Measurements from ENCODE around the gene POU2AF2.
"Not testable (repeated sequence)": the region's sequence is repeated elsewhere in the genome, so short reads cannot be mapped to it uniquely, and the experiment has no call there.

The POU2AF2 gene

GRCh38 chr11:111305162-111305802, 59.8 kb downstream of the POU2AF2 start:
- DNase-seq = no peak

DNA sequence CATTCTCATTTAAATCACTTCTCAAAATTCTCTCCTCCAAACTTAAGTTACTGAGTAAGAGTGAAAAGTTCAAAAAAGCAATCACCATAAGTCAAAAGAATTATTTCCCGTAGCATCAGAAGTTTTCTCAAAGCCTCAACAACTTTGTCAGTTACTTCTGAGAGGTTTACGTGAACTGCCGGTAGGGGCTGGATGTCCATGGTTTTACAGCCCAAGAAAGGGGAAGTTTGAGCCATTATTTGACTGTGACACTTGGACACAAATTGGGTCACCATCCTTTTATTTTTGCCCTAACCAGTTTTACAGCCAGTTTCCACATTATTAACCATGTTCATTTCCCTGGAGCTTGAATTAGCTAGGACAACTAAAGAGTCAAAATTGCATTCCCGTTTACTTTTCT, 60.4 kb downstream of the POU2AF2 start:
- DNase-seq = no peak

DNA sequence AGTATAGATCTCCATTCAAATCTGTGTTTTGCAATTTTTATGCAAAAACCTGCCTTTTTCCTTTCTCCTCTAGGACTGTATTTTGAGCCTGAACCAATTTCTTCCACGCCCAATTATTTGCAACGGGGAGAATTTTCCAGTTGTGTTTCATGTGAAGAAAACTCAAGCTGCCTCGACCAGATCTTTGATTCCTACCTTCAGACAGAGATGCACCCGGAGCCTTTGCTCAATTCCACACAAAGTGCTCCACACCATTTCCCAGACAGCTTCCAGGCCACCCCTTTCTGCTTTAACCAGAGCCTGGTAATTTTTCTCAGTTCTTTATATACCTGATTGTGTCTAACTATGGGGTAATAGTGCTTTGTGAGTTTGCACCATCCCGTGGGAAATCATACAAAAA, 60.8 kb downstream of the POU2AF2 start:
- DNase-seq = no peak

- DNase-seq = no peak
Observed at GRCh38 chr11:111307472-111308108, 62.1 kb downstream of the POU2AF2 start.

DNA sequence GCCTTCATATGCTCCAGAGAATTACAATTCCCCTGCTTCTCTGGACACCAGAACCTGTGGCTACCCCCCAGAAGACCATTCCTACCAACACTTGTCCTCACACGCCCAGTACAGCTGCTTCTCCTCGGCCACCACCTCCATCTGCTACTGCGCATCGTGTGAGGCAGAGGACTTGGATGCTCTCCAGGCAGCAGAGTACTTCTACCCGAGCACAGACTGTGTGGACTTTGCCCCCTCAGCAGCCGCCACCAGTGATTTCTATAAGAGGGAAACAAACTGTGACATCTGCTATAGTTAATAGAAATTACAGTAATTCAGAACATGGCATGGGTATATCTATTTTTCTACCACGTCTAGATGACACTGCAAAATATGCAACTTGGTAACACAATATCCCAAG, 62.6 kb downstream of the POU2AF2 start:
- no peak for DNase-seq

DNA sequence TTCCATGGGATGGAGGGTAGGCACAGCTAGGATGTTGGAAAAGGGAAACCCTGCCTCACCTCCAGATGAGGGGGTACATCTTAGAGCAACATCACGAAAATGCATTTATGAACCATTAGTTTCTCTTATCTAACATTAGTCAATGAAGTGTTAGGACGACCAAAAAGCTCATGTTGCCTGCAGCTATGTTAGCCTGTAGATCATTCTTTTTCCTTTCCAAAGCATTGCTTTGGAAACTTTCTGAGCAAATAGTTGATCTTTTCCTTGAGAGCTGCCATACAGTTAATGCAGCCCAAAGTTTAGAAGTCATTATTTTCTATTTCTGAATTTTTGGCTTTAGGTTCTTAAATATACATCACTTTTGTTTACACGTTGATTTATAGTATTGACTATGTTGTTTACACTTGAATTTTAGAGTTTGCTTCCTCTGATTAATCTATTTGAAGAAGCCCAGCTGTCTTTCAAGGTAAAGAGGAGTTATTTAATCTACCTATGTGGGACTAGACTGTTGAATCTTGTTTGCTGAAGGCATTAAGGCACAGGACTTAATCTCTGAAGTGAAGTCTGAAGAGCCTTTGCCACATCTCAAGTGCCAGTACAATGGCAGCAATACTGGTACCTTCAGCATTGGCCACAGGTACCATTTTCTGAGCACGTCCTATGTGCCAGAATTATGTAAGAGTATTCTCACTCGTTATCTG, 63.8 kb downstream of the POU2AF2 start:
- no peak for DNase-seq

DNA sequence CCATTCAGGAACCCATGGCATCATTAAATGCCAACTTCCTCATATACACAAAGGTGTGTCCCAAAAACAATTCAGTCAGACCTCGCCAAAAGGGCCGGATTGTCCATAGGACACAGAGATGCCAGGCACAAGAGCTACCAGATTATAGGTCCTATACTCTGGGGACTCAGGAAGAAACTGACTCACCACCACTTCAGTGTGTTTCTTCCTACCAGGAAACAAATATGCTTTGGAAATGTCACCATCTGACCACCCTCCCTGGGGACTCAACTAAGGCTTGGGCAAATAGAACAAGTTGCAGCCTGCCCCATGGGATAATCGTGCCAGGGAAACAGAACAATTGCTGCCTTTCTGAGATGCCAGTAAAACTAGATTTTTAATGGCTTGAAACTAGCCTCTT, 64.6 kb downstream of the POU2AF2 start:
- DNase-seq = no peak

- no peak for DNase-seq
Observed at GRCh38 chr11:111310723-111311122, 65.2 kb downstream of the POU2AF2 start.

DNA sequence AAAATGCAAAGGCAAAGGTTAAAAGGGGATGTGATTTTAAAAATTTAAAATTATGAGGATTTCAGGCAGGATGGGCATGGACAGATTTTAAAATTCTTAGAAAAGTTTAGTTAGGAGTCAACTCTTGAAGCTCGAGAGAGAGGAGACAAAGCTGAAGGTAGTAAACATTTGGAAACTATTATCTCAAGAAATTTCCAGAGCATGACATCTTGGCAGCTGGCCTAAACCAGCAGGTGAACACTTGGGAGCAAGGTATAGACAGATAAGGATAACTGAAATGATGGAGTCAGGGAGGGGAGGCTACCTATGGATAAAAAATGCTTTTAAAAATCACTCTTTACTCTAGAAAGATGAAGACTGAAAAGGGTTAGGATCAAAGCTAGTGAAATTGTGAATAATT, 66.6 kb downstream of the POU2AF2 start:
- no peak for DNase-seq

GRCh38 chr11:111319296-111319695, 73.8 kb downstream of the POU2AF2 start:
- no peak for DNase-seq

DNA sequence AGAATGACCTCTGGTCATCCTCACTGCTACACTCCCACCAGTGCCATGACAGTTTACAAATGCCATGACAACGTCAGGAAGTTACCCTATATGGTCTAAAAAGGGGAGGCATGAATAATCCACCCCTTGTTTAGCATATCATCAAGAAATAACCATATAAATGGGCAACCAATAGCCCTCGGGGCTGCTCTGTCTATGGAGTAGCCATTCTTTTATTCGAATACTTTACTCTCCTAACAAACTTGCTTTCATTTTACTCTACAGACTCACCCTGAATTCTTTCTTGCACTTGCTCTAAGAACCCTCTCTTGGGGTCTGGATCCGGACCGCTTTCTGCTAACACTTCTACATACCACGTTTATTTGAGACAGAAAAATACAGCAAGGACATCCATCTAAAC, 74.7 kb downstream of the POU2AF2 start:
- DNase-seq = not testable (repeated sequence)

DNA sequence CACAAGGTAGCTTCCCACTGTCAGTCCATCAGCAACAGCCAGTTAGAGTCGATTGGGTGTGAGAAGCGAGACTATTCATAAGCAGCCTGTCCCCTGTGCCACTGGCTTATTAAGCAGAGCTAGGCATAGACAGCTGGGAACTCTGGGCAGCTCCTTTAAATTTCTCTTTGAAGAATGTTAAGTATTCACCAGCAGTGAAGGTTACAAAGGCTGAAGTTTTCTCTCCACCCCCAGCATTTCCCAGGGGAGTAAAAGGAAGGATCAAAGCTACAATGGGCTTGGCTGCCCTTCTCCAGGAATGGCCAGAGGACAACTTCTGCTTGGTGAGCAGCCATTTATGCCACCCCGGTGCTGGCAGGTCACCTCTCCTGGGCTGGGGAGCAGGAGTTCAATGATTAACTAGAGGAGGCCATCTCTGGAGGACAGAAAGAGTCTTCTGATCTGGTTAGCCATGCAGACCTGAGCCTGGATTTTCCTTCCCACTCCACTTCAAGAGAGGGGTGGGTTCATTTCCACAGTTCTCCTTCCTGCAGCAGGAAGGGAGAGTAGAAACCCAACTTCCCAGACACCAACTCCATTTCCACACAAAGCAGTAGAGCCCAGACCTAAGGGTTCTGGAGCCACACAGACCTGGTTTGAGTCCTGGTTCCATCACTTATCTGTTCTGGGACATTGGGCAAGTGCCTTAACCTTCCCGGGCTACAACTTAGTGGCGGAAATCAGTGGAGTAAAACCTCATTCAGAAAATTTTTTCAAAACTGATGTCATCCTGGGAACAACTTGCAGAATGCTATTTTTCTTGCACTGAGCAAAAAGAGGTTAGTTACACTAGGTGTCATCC, 75.4 kb downstream of the POU2AF2 start:
- DNase-seq = no peak

DNA sequence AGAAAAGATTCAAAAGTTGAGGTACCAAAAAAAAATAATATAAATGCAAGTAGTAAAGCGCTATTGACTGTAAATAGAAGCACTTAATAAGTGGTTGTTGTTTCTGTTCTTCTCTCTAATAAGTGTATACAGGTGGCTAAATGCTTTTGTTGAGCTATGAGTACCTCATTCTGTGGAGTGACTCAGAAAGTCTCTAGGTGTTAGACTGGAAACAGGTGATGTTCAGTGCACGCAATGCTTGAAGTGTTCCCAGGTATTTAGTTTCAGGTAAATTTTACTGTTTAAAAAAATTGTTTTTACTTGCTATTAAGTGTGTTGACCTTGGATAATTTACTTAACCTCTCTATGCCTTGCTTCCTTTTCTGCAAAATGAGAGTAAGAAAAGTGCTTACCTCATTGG, 77.0 kb downstream of the POU2AF2 start:
- DNase-seq = no peak

DNA sequence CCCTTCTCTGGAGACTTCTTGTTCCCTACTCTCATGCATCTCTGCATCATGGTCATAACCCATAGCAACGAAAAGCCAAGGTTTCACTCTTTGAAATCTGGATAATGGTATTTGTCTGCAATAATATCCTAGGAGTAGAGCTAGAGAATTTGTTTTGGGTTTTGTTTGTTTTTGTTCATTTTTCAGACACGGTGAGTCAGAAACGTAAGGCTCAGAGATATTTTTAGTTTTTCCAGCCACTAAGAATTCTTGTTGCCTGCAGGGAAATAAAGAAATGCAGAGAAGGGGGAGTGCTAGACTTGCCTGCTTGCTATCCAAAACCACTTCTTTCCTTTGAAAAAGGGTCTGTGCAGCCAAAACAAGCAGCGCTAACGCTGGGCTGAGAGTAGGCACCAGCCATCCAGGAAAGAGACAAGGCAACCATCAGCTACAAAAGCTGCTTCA, 78.8 kb downstream of the POU2AF2 start:
- DNase-seq = no peak

DNA sequence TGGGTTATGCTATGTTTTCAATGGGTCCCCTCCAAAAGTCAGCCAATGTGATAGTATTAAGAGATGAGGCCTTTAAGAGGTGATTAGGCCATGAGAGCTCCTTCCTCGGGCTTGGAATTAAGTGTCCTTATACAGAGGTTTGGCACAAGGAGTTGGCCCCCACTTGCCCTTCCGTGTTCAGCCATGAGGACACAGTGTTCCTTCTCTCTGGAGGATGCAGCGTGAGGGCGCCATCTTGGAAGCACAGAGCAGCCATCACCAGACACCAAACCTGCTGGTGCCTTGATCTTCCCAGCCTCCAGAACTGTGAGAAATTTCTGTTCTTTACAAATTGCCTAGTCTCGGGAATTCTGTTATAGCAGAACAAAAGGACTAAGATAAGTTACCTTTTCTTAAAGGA, 79.7 kb downstream of the POU2AF2 start:
- no peak for DNase-seq

- no peak for DNase-seq
Observed at GRCh38 chr11:111326824-111327223, 81.3 kb downstream of the POU2AF2 start.

DNA sequence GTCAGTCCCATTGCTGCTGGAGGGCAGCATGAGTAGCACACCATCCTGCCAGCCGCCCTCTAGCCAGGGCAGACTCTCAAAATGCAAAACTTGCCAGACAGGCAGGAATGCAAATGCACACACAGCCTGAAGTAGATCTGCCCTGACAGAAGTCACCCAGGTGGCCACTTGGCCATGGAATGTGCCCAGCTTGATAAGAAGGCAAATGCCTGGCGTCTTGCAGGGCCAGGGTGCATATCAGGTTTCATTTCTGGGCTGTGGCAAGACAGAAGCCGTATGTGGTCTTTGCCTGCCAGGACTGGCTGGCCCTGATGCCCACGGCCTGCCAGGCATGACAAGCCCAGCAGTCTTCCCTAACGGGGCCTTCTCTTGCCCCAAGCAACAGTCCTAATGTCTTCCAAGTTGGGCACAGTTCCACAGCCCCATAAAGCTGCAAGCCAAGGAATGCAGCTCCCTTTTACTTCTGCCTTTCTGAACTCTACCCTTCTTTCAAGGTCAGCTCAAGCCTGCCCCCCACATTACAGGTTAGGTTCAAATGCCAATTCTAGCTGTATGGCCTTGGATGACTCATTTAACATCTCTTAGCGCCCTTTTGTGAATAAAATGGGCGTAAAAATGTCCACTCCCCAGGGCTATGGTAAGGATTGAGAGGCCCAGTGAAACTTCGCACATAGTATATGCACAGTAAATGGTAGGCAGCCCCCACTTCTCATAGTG, 82.5 kb downstream of the POU2AF2 start:
- DNase-seq = no peak

- no peak for DNase-seq
Observed at GRCh38 chr11:111329306-111330204, 84.0 kb downstream of the POU2AF2 start.

DNA sequence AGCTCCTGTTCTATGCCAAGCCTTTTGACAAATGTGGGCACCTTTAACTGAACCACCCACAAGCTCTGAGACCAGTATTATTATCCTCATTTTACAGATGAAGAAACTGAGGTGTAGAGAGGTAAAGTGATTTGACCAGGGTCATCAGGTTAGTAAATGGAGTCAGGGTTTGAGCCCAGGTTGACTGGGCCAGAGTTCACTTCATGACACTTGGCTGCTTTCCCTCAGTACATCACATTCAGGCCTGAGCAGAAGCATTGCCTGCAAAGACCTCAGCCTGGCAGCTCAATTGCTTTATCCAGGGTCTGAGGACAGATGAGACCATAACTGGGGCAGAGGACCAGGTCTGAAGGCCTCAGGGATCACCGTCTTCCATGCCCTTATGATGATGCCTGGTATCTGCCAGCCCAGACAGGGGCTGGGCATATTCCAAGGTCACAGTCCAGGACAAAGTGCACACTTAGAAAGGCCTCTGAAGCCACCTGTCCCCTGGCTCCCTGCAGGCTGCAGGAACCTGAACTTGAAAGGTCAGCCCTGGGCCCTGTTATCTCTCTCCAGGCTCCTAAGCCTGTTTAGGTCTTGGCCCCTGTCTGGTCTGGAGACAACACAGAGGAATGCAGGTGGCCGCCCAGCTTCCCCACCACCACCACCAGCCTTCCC, 84.8 kb downstream of the POU2AF2 start:
- DNase-seq = no peak

DNA sequence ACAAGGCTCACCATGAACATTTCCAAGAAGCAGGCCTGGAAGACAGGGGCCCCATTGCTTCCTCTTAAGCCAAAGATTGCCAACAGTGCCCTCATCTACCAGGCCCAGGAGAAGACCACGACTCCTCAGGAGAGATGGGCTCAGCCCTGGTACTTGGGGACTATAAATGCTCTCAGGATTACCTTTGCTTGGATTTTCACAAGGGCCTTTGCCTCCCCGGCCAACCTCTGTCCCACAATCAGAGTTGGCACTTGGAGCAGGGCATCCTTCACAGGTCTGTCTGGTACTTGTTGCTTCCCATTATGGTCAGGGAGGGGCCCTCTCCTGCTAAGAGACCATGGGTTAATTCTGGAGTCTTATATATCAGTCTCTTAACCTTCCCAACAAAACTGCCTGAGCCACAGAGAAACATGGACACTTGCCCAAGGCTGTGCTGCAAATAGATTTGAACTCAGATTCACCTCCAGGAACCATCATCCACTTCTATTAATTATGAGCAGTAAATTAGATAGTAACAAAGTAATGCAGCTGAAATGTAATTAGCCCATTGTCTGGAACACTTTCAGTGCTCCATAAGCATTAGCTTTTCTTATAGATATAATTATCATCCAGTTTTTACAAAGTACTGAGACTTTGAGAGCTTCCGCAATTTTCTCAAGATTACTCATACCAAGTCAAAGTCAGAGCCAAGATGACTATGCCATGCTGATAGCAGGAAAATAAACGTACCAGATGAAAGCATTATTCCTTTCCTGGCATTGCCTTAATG, 86.4 kb downstream of the POU2AF2 start:
- no peak for DNase-seq

Data from fibroblast of skin of abdomen (primary cell).